Liver (tissue), 9 donors: ENCODE results near the gene BRCA2. TPM values are rescaled to one million over a fixed set of nuclear protein-coding genes. Genes with fewer than 3 reads are reported as not detected.

Experiments
- DNase-seq: peaks from one replicate; pipeline ENCODE4 v3.0.0-alpha.2; 2017; ENCODE audit warnings: low spot score
- H3K27ac ChIP-seq, 2 donors: one replicate each; pipeline ENCODE4 v1.7.0; 2013; ENCODE audit warnings: inconsistent platforms in 2 of 2, low read length in 2 of 2, control low read depth in 1 of 2, low read depth in 1 of 2, mild to moderate bottlenecking in 1 of 2
- H3K27me3 ChIP-seq, 4 donors: one replicate each; pipeline versions ENCODE4 v1.6.1 to v1.7.0; 2013; ENCODE audit warnings: low read length in 3 of 4, inconsistent platforms in 1 of 4, mild to moderate bottlenecking in 1 of 4, moderate library complexity in 1 of 4; ENCODE audit not compliant: control insufficient read depth in 4 of 4, insufficient read depth in 4 of 4
- H3K36me3 ChIP-seq, 4 donors: one replicate each; pipeline versions ENCODE4 v1.6.1 to v1.7.0; 2013; ENCODE audit warnings: low read length in 3 of 4, mild to moderate bottlenecking in 3 of 4, low read depth in 1 of 4, moderate library complexity in 1 of 4; ENCODE audit not compliant: control insufficient read depth in 4 of 4, insufficient read depth in 3 of 4
- H3K4me1 ChIP-seq, 4 donors: one replicate each; pipeline versions ENCODE4 v1.6.1 to v1.7.0; 2013; ENCODE audit warnings: low read length in 3 of 4, mild to moderate bottlenecking in 3 of 4, moderate library complexity in 1 of 4; ENCODE audit not compliant: control insufficient read depth in 4 of 4, insufficient read depth in 4 of 4
- H3K4me3 ChIP-seq, 3 donors: one replicate each; pipeline versions ENCODE4 v1.6.1 to v1.7.0; 2013; ENCODE audit warnings: low read length in 3 of 3, control low read depth in 1 of 3, low read depth in 1 of 3, mild to moderate bottlenecking in 1 of 3
- H3K9ac ChIP-seq, 2 donors: one replicate each; pipeline ENCODE4 v1.7.0; 2013; ENCODE audit warnings: low read length in 2 of 2, mild to moderate bottlenecking in 2 of 2, moderate library complexity in 2 of 2, control low read depth in 1 of 2, low read depth in 1 of 2
- H3K9me3 ChIP-seq, 4 donors: one replicate each; pipeline versions ENCODE4 v1.6.1 to v1.7.0; 2013; ENCODE audit warnings: low read length in 3 of 4; ENCODE audit not compliant: control insufficient read depth in 4 of 4
- ATF3 ChIP-seq: IDR thresholded peaks from 2 replicates; pipeline ENCODE4 v1.6.1; 2016; ENCODE audit warnings: antibody characterized with exemption
- CTCF ChIP-seq: fragments of 150-350 bp; IDR thresholded peaks from 2 replicates; pipeline ENCODE4 v1.5.1; 2017; ENCODE audit warnings: improper control_type of control experiment, low read depth, low read length; ENCODE audit not compliant: missing input control
- EGR1 ChIP-seq, 2 donors: IDR thresholded peaks; 2 replicates each; pipeline ENCODE4 v1.6.1; 2016 to 2018; ENCODE audit warnings: antibody characterized with exemption in 2 of 2, low read depth in 2 of 2
- FOXA1 ChIP-seq: IDR thresholded peaks from 2 replicates; pipeline ENCODE4 v1.6.1; 2016; ENCODE audit warnings: antibody characterized with exemption
- FOXA2 ChIP-seq: IDR thresholded peaks from 2 replicates; pipeline ENCODE4 v1.6.1; 2016; ENCODE audit warnings: antibody characterized with exemption
- GABPA ChIP-seq, 2 donors: IDR thresholded peaks in 1 of 2; conservative IDR thresholded peaks in 1 of 2; 2 replicates each; pipeline ENCODE4 v1.6.1; 2016; ENCODE audit warnings: antibody characterized with exemption in 2 of 2, mild to moderate bottlenecking in 1 of 2, moderate library complexity in 1 of 2
- HNF4A ChIP-seq, 2 donors: conservative IDR thresholded peaks; 2 replicates each; pipeline ENCODE4 v1.6.1; 2016; ENCODE audit warnings: antibody characterized with exemption in 2 of 2, mild to moderate bottlenecking in 2 of 2
- HNF4G ChIP-seq: IDR thresholded peaks from 2 replicates; pipeline ENCODE4 v1.6.1; 2016; ENCODE audit warnings: antibody characterized with exemption
- JUND ChIP-seq, 2 donors: IDR thresholded peaks; 2 replicates each; pipeline ENCODE4 v1.6.1; 2016; ENCODE audit warnings: antibody characterized with exemption in 2 of 2
- MAX ChIP-seq: IDR thresholded peaks from 2 replicates; pipeline ENCODE4 v1.6.1; 2016; ENCODE audit warnings: antibody characterized with exemption
- NR2F2 ChIP-seq: IDR thresholded peaks from 2 replicates; pipeline ENCODE4 v1.6.1; 2016; ENCODE audit warnings: antibody characterized with exemption
- RAD21 ChIP-seq, 2 donors: IDR thresholded peaks; 2 replicates each; pipeline ENCODE4 v1.6.1; 2016; ENCODE audit warnings: antibody characterized with exemption in 2 of 2, mild to moderate bottlenecking in 2 of 2
- REST ChIP-seq: IDR thresholded peaks from 2 replicates; pipeline ENCODE4 v1.6.1; 2016; ENCODE audit warnings: antibody characterized with exemption, mild to moderate bottlenecking
- RXRA ChIP-seq, 2 donors: IDR thresholded peaks; 2 replicates each; pipeline ENCODE4 v1.6.1; 2017 to 2018; ENCODE audit warnings: antibody characterized with exemption in 2 of 2, mild to moderate bottlenecking in 1 of 2
- SP1 ChIP-seq: IDR thresholded peaks from 2 replicates; pipeline ENCODE4 v1.6.1; 2018; ENCODE audit warnings: antibody characterized with exemption, mild to moderate bottlenecking
- TAF1 ChIP-seq: conservative IDR thresholded peaks from 2 replicates; pipeline ENCODE4 v1.6.1; 2016; ENCODE audit warnings: antibody characterized with exemption, mild to moderate bottlenecking
- YY1 ChIP-seq: IDR thresholded peaks from 2 replicates; pipeline ENCODE4 v1.6.1; 2016; ENCODE audit warnings: antibody characterized with exemption, mild to moderate bottlenecking
- ZBTB33 ChIP-seq: IDR thresholded peaks from 2 replicates; pipeline ENCODE4 v1.6.1; 2016; ENCODE audit warnings: antibody characterized with exemption
- WGBS: extraction: QIAGEN DNeasy Blood & Tissue Kit; methylation state at CpG from one replicate; pipeline ENCODE4 v1.1.7; 2013; 5-methylcytosine and 5-hydroxymethylcytosine counted together
- polyA plus RNA-seq, 2 donors: library from polyadenylated mRNA; stranded (reverse) in 1 of 2; unstranded in 1 of 2; fragments of 200-250 nt in 1 of 2; fragments of >200 nt in 1 of 2; fragmentation: Nextera tagmentation in 1 of 2; extraction: Ambion mirVana in 1 of 2; gene quantifications; one replicate each; pipeline versions ENCODE4 v1.2.1 to v1.2.3, GENCODE V29; 2013 to 2015
- total RNA-seq, 2 donors: library from RNA; depleted of rRNA; stranded (reverse); fragments of >200 nt; gene quantifications; one replicate each; pipeline ENCODE4 v1.2.3, GENCODE V29; 2014
- donor health status: healthy.
- donor health status: healthy.
- donor health status: healthy.
- donor health status: healthy.
- donor health status: healthy.

The BRCA2 gene
- total and polyA plus RNA-seq, 4 donors: 0.39 to 10.8 (median 0.86) TPM

GRCh38 chr13:32428581-32429432 is 113.5 kb downstream of the BRCA2 start:
- H3K27ac ChIP-seq: peak overlapping the region; percentile 96 to 99
- WGBS: 37% methylated on average over 9 of the region's 9 CpGs
- TF ChIP-seq JUND (IDR thresholded peaks at IDR 0.05): no peak
- TF ChIP-seq GABPA (IDR thresholded peaks at IDR 0.05 in 1 of 2, conservative IDR thresholded peaks at IDR 0.05 in 1 of 2): no peak
- TF ChIP-seq FOXA2: no peak
- TF ChIP-seq RAD21 (IDR thresholded peaks at IDR 0.05): no peak
- TF ChIP-seq FOXA1: no peak

GRCh38 chr13:32429433-32429909 is 114.2 kb downstream of the BRCA2 start:
- H3K27ac ChIP-seq: peak overlapping the region; percentile 96 to 99
- peaks cover 0 to 3% (median 0%) of the 10 kb centered on the region in 4 donors for H3K36me3 ChIP-seq
- H3K27me3 ChIP-seq: no peaks in the 10 kb centered on the region
- H3K4me1 ChIP-seq: peaks cover 2 to 15% (median 9%) of the 10 kb centered on the region in 4 donors
- TF ChIP-seq REST (no peak), YY1 (no peak), RXRA (IDR thresholded peaks at IDR 0.05) (no peak), HNF4G (no peak), ATF3 (no peak), JUND (IDR thresholded peaks at IDR 0.05) (no peak), FOXA2 (no peak), HNF4A (conservative IDR thresholded peaks at IDR 0.05) (no peak), SP1 (no peak), TAF1 (no peak), CTCF (no peak), ZBTB33 (no peak), GABPA (IDR thresholded peaks at IDR 0.05 in 1 of 2, conservative IDR thresholded peaks at IDR 0.05 in 1 of 2) (no peak), MAX (no peak), EGR1 (IDR thresholded peaks at IDR 0.05; ENCODE audit: low read depth in 2 of 2) (no peak), NR2F2 (no peak), RAD21 (IDR thresholded peaks at IDR 0.05) (no peak)
- 95% methylated on average over 6 of the region's 6 CpGs for WGBS
- no peak overlapping the region for H3K4me3 ChIP-seq
- no peak for DNase-seq
- no peaks in the 10 kb centered on the region for H3K9me3 ChIP-seq
- H3K9ac ChIP-seq: no peak overlapping the region

More at GRCh38 chr13:32428581-32429432, 113.5 kb downstream of the BRCA2 start:
- Histone ChIP-seq H3K9ac (peak overlapping the region; percentile 75 to 85), H3K9me3 (no peaks in the 10 kb centered on the region), H3K4me3 (peak overlapping the region; percentile 9 to 95 (median 52)), H3K4me1 (peaks cover 7 to 22% (median 14%) of the 10 kb centered on the region in 4 donors), H3K27me3 (no peaks in the 10 kb centered on the region), H3K36me3 (peaks cover 0 to 4% (median 0%) of the 10 kb centered on the region in 4 donors)
- no peak for DNase-seq
